ENCODE results near the gene EAPP.
"Not testable (repeated sequence)": the region's sequence is repeated elsewhere in the genome, so short reads cannot be mapped to it uniquely, and the experiment has no call there.

GRCh38 chr14:34540181-34541059 is 919 bp upstream of the EAPP start:
- not testable (repeated sequence) for TF ChIP-seq POLR2AphosphoS5, SPI1, POLR2A (IDR thresholded peaks at IDR 0.05; ENCODE audit: low read depth, low read length)
